Measurements from ENCODE around the gene FA2H.

The FA2H gene

DNA sequence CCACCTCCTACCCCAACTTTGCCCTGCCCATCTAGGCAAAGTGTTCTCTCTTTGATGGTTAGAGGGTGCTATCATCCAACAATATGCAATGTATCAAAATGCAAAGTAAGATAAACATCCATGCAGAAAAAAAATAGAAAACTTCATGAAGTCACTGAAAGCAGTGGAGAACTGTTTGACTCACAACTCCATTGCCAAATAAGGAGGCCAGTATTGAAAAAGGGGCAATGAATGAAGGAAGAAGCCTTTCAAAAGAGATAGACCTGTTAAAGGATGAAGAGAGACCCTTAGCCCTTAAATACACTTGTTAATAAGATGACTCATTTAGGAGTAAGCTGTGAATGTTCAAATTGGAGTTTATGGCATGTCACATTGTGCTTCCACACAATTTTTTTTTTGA is 13.0 kb downstream of the FA2H start:
- Mint-ChIP-seq H3K27me3 (peaks cover 33 to 73% of the 10 kb centered on the region in 2 donors), H3K4me3 (no peak overlapping the region), H3K36me3 (ENCODE audit: insufficient read depth) (no peaks in the 10 kb centered on the region), H3K4me1 (ENCODE audit: low read depth in 2 of 2) (no peaks in the 10 kb centered on the region), H3K27ac (no peak overlapping the region), H3K9me3 (no peaks in the 10 kb centered on the region)
- DNase-seq (no peak), ATAC-seq (replicated peaks) (no peak)

DNA sequence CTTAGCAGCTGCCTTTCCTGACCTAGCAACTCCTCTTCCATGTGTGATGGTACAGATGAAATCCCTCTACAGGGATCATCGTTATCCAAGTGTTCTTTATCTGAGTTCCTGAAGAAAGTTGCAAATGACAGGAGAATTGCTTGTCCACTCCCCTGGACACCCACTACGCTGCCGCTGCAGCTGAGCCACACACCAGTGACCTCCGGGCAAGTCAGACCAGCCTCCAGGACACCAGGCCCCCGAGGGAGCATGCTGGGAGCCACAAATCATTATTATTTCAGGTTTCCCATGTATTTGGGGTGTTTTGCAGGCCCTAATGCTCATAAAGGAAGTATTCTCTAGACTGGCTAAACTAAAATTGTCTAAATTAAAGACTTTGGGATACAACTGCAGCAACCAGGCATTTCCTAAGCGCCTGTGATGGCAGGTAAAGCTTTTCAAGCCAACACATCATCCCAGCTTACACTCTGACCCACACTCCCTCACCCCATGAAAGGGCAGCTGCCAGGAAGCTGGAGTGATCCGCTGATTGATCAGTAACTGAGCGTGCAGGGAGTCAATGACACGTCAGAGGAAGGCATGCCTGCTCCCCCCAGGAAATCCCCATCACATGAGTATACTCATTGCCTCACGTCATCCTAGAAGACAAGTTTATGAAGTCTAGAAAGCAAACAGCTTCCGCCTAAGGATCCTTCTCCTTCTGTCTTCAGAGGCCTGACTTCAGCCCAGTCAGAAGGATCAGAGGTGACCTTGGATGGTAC is 14.4 kb downstream of the FA2H start:
- H3K4me1 Mint-ChIP-seq (ENCODE audit: low read depth in 2 of 2), result no peaks in the 10 kb centered on the region
- H3K27ac Mint-ChIP-seq, result no peak overlapping the region
- H3K4me3 Mint-ChIP-seq, result no peak overlapping the region
- H3K36me3 Mint-ChIP-seq (ENCODE audit: insufficient read depth), result peaks cover under 1% of the 10 kb centered on the region
- H3K9me3 Mint-ChIP-seq, result no peaks in the 10 kb centered on the region
- ATAC-seq (replicated peaks), result no peak
- peaks cover 29 to 71% of the 10 kb centered on the region in 2 donors for H3K27me3 Mint-ChIP-seq
- DNase-seq, result no peak

DNA sequence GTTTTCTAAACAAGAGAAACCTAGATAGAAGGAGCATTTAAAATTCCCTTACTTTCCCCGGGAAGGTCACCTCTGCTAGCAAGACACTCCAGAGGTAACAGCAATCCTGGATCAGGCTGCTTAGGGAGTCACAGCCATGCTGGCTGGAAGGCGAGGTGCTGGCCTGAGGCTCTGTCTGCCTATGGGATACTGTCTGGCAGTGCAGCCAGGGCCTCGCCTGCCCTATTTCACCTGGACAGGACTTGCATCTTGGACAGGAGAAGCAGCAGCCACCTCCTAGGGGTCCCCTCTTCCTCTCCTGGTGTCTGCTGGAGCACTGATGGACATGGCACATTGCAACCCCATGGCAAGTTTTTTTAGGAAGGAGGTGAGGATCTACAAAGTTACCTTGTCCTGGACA is 15.1 kb downstream of the FA2H start:
- no peaks in the 10 kb centered on the region for H3K4me1 Mint-ChIP-seq (ENCODE audit: low read depth in 2 of 2)
- no peak for ATAC-seq (replicated peaks)
- peaks cover 28 to 71% of the 10 kb centered on the region in 2 donors for H3K27me3 Mint-ChIP-seq
- no peak for DNase-seq
- H3K4me3 Mint-ChIP-seq, result no peak overlapping the region
- H3K27ac Mint-ChIP-seq, result no peak overlapping the region
- H3K36me3 Mint-ChIP-seq (ENCODE audit: insufficient read depth), result peaks cover 2% of the 10 kb centered on the region
- no peaks in the 10 kb centered on the region for H3K9me3 Mint-ChIP-seq

DNA sequence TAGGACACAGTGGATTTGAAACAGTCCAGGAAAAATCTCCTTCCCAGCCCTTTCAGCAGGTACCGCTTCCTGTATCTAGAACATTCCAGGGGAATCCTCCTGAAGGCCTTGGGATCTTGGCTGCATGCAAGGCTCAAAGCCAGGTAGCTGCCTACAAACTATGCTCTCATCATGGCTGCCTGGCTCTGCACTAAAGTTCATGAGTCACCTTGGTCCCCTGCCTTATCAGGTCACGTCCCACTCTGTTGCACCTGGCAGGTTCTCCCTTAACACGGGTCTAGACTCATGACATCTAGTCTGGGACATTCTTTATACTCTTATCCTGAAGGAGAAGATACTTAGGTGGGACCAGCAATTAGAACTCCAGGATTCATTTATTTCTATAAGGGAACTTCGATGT is 15.8 kb downstream of the FA2H start:
- no peaks in the 10 kb centered on the region for H3K4me1 Mint-ChIP-seq (ENCODE audit: low read depth in 2 of 2)
- H3K36me3 Mint-ChIP-seq (ENCODE audit: insufficient read depth), result peaks cover 2% of the 10 kb centered on the region
- H3K27ac Mint-ChIP-seq, result no peak overlapping the region
- ATAC-seq (replicated peaks) (no peak), DNase-seq (no peak)
- H3K9me3 Mint-ChIP-seq, result no peaks in the 10 kb centered on the region
- peaks cover 23 to 71% of the 10 kb centered on the region in 2 donors for H3K27me3 Mint-ChIP-seq
- H3K4me3 Mint-ChIP-seq, result no peak overlapping the region

DNA sequence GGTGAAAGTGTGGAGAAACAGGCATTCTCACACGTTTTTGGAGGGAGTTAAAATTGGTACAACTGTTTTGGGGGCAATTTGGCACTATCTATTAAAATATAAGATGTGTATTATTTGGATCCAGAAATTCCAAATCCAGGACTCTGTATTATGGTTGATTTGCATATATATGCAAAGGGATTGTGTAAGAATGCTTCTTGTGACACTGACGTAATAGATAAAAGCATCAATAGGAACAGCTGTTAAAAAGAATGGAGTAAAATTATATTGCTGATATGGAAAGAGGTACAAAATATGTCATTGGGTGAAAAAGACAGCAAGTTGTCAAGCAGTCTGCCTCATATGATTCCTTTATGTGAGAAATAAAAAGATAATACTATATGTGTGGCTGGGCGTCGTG is 17.3 kb downstream of the FA2H start:
- Mint-ChIP-seq H3K4me1 (ENCODE audit: low read depth in 2 of 2) (no peaks in the 10 kb centered on the region), H3K27me3 (peaks cover 33 to 71% of the 10 kb centered on the region in 2 donors), H3K9me3 (no peaks in the 10 kb centered on the region), H3K4me3 (no peak overlapping the region), H3K27ac (no peak overlapping the region), H3K36me3 (ENCODE audit: insufficient read depth) (peaks cover 2% of the 10 kb centered on the region)
- DNase-seq, result no peak
- no peak for ATAC-seq (replicated peaks)

DNA sequence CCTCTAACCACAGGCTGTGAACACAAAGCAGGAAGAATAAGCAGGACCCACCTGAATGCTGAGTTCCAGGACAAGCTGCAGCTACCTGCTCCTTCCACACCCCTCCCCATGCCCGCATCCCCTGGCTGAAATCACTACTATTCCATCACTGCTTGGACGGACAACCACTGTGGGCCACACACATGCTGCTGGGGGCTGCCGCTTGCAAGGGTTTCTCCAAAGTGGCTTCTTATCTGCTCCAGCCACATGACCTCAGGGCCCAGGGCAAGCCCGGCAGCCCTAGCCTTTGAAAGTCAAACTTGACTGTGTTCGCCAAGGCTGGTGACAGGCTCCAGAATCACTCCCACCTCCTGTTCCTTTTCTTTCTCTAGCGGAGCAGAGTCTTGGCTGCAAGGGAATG is 18.4 kb downstream of the FA2H start:
- H3K4me3 Mint-ChIP-seq, result no peak overlapping the region
- peaks cover 2% of the 10 kb centered on the region for H3K36me3 Mint-ChIP-seq (ENCODE audit: insufficient read depth)
- no peak for ATAC-seq (replicated peaks)
- H3K27ac Mint-ChIP-seq, result no peak overlapping the region
- no peaks in the 10 kb centered on the region for H3K9me3 Mint-ChIP-seq
- peaks cover 36 to 71% of the 10 kb centered on the region in 2 donors for H3K27me3 Mint-ChIP-seq
- no peak for DNase-seq
- H3K4me1 Mint-ChIP-seq (ENCODE audit: low read depth in 2 of 2), result no peaks in the 10 kb centered on the region

DNA sequence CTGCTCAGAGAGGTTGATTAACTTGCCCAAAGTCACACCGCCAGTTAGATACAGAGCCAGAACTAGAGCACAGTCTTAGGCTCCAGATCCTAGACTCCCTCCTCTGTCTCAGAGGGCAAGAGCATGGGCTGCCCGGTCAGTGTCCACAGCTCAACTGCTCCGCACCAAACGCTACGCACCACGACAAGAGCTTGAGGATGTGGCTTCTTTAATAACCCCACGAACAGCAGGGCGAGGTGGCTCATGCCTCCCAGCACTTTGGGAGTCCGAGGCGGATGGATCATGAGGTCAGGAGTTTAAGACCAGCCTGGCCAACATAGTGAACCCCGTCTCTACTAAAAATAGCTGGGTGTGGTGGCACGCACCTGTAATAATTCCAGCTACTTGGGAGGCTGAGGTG is 21.4 kb downstream of the FA2H start:
- Mint-ChIP-seq H3K27me3 (peaks cover 36 to 52% of the 10 kb centered on the region in 2 donors), H3K9me3 (no peaks in the 10 kb centered on the region), H3K4me1 (ENCODE audit: low read depth in 2 of 2) (no peaks in the 10 kb centered on the region), H3K4me3 (no peak overlapping the region), H3K36me3 (ENCODE audit: insufficient read depth) (peaks cover 2% of the 10 kb centered on the region), H3K27ac (no peak overlapping the region)
- DNase-seq (no peak), ATAC-seq (replicated peaks) (no peak)

DNA sequence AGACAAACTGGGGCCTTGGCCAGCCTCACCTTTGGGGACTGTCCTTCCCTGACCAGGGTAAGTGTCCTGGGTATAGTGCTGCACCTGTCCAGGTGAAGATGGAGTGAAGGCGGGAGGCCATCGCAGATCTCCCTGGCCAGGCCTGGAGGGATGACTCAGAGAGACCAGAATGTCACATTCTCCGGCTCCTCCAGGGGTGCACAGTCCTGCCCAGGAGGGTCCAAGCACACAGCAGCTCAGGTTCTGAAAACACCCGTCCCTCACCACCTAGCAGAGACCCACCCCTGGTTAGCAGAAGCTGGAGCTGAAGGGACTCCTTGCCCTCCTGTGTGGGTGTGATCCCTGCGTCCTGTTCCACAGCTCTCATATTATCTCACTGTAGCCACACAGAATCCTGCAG is 21.9 kb downstream of the FA2H start:
- peaks cover 36 to 52% of the 10 kb centered on the region in 2 donors for H3K27me3 Mint-ChIP-seq
- H3K27ac Mint-ChIP-seq, result no peak overlapping the region
- no peak overlapping the region for H3K4me3 Mint-ChIP-seq
- no peak for ATAC-seq (replicated peaks)
- H3K4me1 Mint-ChIP-seq (ENCODE audit: low read depth in 2 of 2), result no peaks in the 10 kb centered on the region
- no peak for DNase-seq
- H3K9me3 Mint-ChIP-seq, result no peaks in the 10 kb centered on the region
- peaks cover 2% of the 10 kb centered on the region for H3K36me3 Mint-ChIP-seq (ENCODE audit: insufficient read depth)

DNA sequence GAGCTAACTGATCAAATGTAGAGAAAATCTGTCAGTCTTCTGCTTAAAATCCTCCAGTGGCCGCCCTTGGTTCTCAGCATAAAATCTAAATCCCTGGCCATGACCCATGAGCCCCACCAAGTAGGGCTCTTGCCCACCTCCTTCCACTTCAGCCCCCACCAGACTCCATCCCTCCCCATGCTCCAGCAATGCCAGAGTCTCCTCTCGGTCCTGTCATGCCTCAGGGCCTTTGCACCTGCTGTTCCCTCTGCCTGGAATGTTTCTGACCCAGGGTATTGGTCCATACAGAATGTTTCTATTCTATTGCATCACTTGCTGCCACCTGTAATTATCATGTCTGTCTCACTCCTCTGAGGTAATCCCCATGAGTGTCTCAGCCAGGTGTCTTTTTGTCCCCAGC is 22.4 kb downstream of the FA2H start:
- Mint-ChIP-seq H3K27ac (no peak overlapping the region), H3K4me1 (ENCODE audit: low read depth in 2 of 2) (no peaks in the 10 kb centered on the region), H3K27me3 (peaks cover 36 to 52% of the 10 kb centered on the region in 2 donors), H3K9me3 (no peaks in the 10 kb centered on the region), H3K36me3 (ENCODE audit: insufficient read depth) (peaks cover 2% of the 10 kb centered on the region), H3K4me3 (no peak overlapping the region)
- no peak for ATAC-seq (replicated peaks)
- DNase-seq, result no peak

DNA sequence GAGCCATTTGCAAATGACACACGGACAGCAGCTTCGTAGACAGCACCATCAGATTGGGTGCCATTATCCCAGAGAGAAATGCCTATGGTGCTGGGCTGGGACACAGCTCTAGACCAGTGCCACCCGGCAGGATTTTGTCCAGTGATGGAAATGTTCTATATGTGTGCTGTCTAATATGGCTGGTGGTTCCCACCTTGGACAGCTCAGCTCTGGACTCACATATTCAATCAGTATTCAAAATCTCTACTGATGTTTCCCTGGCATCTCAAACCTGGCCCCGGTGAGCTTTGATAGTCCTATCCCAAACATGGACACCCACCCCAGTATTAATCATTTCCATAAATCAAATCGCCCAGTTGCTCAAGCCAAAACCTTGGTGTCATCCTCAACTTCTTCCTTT is 23.0 kb downstream of the FA2H start:
- no peak overlapping the region for H3K4me3 Mint-ChIP-seq
- no peak overlapping the region for H3K27ac Mint-ChIP-seq
- ATAC-seq (replicated peaks), result no peak
- peaks cover 36 to 52% of the 10 kb centered on the region in 2 donors for H3K27me3 Mint-ChIP-seq
- H3K9me3 Mint-ChIP-seq, result no peaks in the 10 kb centered on the region
- H3K4me1 Mint-ChIP-seq (ENCODE audit: low read depth in 2 of 2), result no peaks in the 10 kb centered on the region
- H3K36me3 Mint-ChIP-seq (ENCODE audit: insufficient read depth), result peaks cover 2% of the 10 kb centered on the region
- no peak for DNase-seq

DNA sequence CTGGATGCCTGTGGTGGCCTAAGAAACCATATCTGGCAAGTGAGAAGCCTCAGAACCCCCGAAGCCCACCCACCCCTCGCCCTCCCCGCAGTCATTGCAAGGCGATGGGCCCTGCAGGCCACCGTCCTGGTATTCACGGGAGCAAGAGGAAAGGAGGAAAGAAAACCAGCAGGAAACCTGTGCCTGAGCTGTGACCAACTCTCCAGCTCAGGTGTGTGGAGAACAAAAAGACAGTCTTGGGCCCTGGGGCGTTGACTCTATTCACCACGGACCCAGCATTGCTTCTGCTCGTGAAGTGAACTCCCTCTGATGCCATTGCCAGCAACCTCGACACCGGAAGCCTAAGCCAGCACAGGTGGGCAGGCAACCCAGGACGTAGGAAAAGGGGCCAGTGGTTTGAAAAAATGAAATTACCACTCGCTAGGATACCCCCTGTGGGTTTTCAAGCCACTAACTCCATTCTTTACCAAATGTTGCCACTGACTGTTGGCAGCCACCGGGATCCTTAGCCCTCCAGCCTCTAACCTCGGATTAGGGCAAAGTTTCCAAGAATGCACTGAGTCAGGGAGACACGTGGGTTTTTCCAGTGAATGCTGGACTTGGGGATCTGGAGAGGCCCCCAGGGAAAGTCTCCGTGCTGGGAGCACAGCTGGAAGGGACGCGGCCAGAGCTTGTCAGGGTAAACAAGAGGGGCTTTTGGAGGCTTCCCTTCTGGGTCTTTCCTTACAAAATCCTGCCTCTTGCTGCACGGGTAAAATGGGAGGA is 25.1 kb downstream of the FA2H start:
- no peaks in the 10 kb centered on the region for H3K4me1 Mint-ChIP-seq (ENCODE audit: low read depth in 2 of 2)
- no peak for ATAC-seq (replicated peaks)
- H3K27me3 Mint-ChIP-seq, result peaks cover 20 to 32% of the 10 kb centered on the region in 2 donors
- no peak overlapping the region for H3K4me3 Mint-ChIP-seq
- no peak for DNase-seq
- H3K36me3 Mint-ChIP-seq (ENCODE audit: insufficient read depth), result no peaks in the 10 kb centered on the region
- no peak overlapping the region for H3K27ac Mint-ChIP-seq
- H3K9me3 Mint-ChIP-seq, result no peaks in the 10 kb centered on the region

DNA sequence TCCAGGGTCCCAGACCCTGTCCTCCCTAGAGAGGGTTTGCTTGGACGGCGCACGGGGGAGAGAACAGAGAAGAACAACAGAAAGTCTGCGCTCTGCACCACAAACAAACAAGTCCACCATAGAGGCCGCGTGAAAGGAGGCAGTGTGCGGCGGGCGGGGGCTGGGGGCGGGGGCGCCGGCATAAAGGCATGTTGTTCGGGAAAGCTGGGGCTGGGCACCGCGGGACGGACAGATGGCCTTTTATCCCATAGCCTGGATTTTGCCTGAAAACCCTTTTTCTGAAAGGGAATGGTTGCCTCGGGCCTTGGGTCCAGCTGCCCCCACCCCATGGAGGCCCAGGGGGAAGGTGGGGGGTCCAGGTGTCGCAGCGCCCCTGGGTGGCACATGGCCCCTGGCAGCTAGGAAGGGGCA is 26.0 kb downstream of the FA2H start:
- H3K27me3 Mint-ChIP-seq, result peaks cover 19 to 24% of the 10 kb centered on the region in 2 donors
- DNase-seq (no peak), ATAC-seq (replicated peaks) (no peak)
- no peak overlapping the region for H3K27ac Mint-ChIP-seq
- H3K4me3 Mint-ChIP-seq, result no peak overlapping the region
- no peaks in the 10 kb centered on the region for H3K36me3 Mint-ChIP-seq (ENCODE audit: insufficient read depth)
- no peaks in the 10 kb centered on the region for H3K9me3 Mint-ChIP-seq
- H3K4me1 Mint-ChIP-seq (ENCODE audit: low read depth in 2 of 2), result no peaks in the 10 kb centered on the region

DNA sequence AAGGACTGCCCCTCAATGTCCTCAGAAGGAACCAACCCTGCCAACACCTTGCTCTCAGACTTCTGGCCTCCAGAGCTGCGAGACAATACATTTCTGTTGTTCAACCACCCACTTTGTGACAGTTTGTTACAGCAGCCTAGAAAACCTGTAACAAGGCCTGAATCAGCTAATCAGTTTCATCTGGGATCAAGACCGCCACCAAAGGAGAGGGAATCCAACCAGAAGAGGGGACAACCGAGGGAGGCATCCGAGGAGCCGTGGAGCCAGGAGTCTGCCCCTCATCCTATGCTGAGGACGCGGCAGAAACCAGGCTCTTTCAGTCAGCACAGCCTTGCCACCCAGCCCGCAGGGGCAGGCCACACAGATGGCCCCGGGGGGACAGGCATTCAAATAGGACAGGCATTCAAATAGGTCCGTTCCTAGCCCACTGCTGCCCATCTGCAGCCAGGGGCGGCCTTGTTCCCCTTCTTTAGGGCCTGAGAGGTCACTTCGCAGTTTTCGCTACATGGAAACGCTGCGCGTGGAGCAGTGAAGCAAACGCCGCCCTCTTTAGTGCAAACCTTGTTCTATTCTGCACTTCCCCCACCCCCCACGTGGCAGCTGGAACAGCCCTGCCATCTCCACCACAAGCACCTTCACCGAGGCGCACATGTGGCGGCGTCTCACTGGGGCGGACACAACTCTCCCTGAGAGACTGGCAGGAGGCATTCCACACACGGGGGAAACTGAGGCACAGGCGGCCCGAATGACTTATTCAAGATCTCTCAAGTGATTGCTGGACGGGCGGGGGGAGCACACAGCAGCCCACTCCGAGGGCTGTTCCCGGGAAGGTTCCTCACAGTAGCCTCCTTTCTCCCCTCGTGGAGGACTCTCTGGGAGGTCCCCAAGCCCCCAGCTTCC is 26.7 kb downstream of the FA2H start:
- no peaks in the 10 kb centered on the region for H3K36me3 Mint-ChIP-seq (ENCODE audit: insufficient read depth)
- H3K4me1 Mint-ChIP-seq (ENCODE audit: low read depth in 2 of 2), result no peaks in the 10 kb centered on the region
- no peak overlapping the region for H3K27ac Mint-ChIP-seq
- no peaks in the 10 kb centered on the region for H3K9me3 Mint-ChIP-seq
- DNase-seq (no peak), ATAC-seq (replicated peaks) (no peak)
- H3K4me3 Mint-ChIP-seq, result no peak overlapping the region
- H3K27me3 Mint-ChIP-seq, result peaks cover 15 to 18% of the 10 kb centered on the region in 2 donors
